ENCODE data around the gene GTF2A1L.

DNA sequence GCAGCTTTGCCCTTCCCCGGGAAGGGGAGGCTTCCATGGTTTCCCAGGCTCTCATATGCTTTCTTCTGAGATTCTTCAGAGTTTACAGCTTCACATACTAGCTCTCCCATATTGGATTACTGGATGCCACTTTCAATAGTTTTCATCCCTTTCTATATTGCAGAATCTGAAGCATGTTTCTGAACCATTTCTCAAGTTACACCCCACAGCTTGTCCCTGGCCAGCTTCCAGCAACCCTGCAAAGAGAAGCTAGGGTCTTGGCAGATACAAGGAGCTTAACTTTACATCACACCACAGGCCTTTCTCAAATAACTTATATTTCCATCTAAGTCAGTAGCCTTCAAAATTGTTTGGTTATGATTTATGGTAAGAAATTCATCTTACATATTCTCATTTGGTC, 98.3 kb downstream of the GTF2A1L start:
- no peak for TF ChIP-seq CTCF (IDR thresholded peaks at IDR 0.05 in 4 of 5, conservative IDR thresholded peaks at IDR 0.05 in 1 of 5)
- TF ChIP-seq POLR2A (IDR thresholded peaks at IDR 0.05) = no peak

Measured in gastrocnemius medialis (tissue), 4 donors.